GM23338 (cell line): ENCODE results near the gene DNAL4. TPM values are rescaled to one million over a fixed set of nuclear protein-coding genes. Genes with fewer than 3 reads are reported as not detected.

Experiments used
- ATAC-seq: fragments of 200-7000 bp; cut with Tn5 transposase; 3 replicates; pipeline ENCODE4 v1.9.1; 2020
- DNase-seq: peaks from one replicate; pipeline ENCODE4 v3.0.0-alpha.2; 2015; ENCODE audit warnings: low spot score
- H2AFZ ChIP-seq: fragments of 200-600 bp; sonication (generic); 2 replicates; pipeline ENCODE4 v1.8.0; 2016; ENCODE audit warnings: antibody characterized with exemption, mild to moderate bottlenecking, moderate library complexity
- H3F3A ChIP-seq: fragments of 200-600 bp; sonication (generic); replicated peaks from 2 replicates; pipeline ENCODE4 v1.8.0; 2017; ENCODE audit warnings: antibody characterized with exemption, mixed run types, low read depth
- H3K27ac ChIP-seq: fragments of 200-600 bp; sonication (generic); 2 replicates; pipeline ENCODE4 v1.6.1; 2016; ENCODE audit warnings: low read depth
- H3K27me3 ChIP-seq: fragments of 200-600 bp; sonication (generic); 2 replicates; pipeline ENCODE4 v1.8.0; 2016; ENCODE audit warnings: mild to moderate bottlenecking, mixed run types, moderate library complexity; ENCODE audit not compliant: insufficient read depth
- H3K36me3 ChIP-seq: fragments of 200-600 bp; sonication (generic); 2 replicates; pipeline ENCODE4 v1.8.0; 2016; ENCODE audit warnings: mild to moderate bottlenecking; ENCODE audit not compliant: insufficient read depth
- H3K4me1 ChIP-seq: fragments of 200-600 bp; sonication (generic); 2 replicates; pipeline ENCODE4 v1.8.0; 2016; ENCODE audit warnings: mild to moderate bottlenecking, moderate library complexity; ENCODE audit not compliant: insufficient read depth
- H3K4me2 ChIP-seq: fragments of 200-600 bp; sonication (generic); 2 replicates; pipeline ENCODE4 v1.7.1; 2017; ENCODE audit warnings: mixed run types
- H3K4me3 ChIP-seq: fragments of 200-600 bp; sonication (generic); 2 replicates; pipeline ENCODE4 v1.6.1; 2016; ENCODE audit warnings: mixed run types
- H3K79me2 ChIP-seq: fragments of 200-600 bp; sonication (generic); replicated peaks from 2 replicates; pipeline ENCODE4 v1.8.0; 2017; ENCODE audit warnings: mild to moderate bottlenecking; ENCODE audit not compliant: insufficient read depth
- H3K9me2 ChIP-seq: fragments of 200-600 bp; sonication (generic); 2 replicates; pipeline ENCODE4 v1.8.0; 2017; ENCODE audit not compliant: insufficient read depth
- H4K20me1 ChIP-seq: fragments of 200-600 bp; sonication (generic); replicated peaks from 2 replicates; pipeline ENCODE4 v1.8.0; 2017; ENCODE audit warnings: mild to moderate bottlenecking; ENCODE audit not compliant: insufficient read depth
- H3K27ac Mint-ChIP-seq: 2 replicates; pipeline ENCODE4 v1.8.0; 2020; ENCODE audit warnings: inconsistent platforms, mild to moderate bottlenecking, moderate library complexity, mixed read lengths
- H3K27me3 Mint-ChIP-seq: 3 replicates; pipeline ENCODE4 v1.8.0; 2022; ENCODE audit warnings: low read depth, mild to moderate bottlenecking, moderate library complexity, mixed read lengths, inconsistent platforms; ENCODE audit not compliant: insufficient read depth, poor library complexity
- H3K36me3 Mint-ChIP-seq: 3 replicates; pipeline ENCODE4 v1.8.0; 2021; ENCODE audit warnings: low read depth, mild to moderate bottlenecking, inconsistent platforms, moderate library complexity, mixed read lengths
- H3K4me1 Mint-ChIP-seq: 3 replicates; pipeline ENCODE4 v1.8.0; 2020; ENCODE audit warnings: mild to moderate bottlenecking, inconsistent platforms, mixed read lengths
- H3K4me3 Mint-ChIP-seq: 3 replicates; pipeline ENCODE4 v1.8.0; 2021; ENCODE audit warnings: moderate library complexity, mild to moderate bottlenecking, inconsistent platforms, mixed read lengths
- H3K9me3 Mint-ChIP-seq: 3 replicates; pipeline ENCODE4 v1.8.0; 2020; ENCODE audit warnings: moderate library complexity, mild to moderate bottlenecking, inconsistent platforms, mixed read lengths
- EZH2 ChIP-seq: fragments of 200-600 bp; sonication (generic); IDR thresholded peaks from one replicate; pipeline ENCODE4 v1.8.0; 2017; ENCODE audit warnings: antibody characterized with exemption, mild to moderate bottlenecking, low read depth; ENCODE audit not compliant: unreplicated experiment
- JUNB ChIP-seq: IDR thresholded peaks from one replicate; pipeline ENCODE4 v1.6.1; 2016; ENCODE audit warnings: antibody characterized with exemption; ENCODE audit not compliant: unreplicated experiment
- REST ChIP-seq: IDR thresholded peaks from one replicate; pipeline ENCODE4 v1.6.1; 2018; ENCODE audit warnings: antibody characterized with exemption; ENCODE audit not compliant: unreplicated experiment
- STAT1 ChIP-seq: IDR thresholded peaks from one replicate; pipeline ENCODE4 v1.6.1; 2016; ENCODE audit warnings: antibody characterized with exemption; ENCODE audit not compliant: unreplicated experiment
- ZNF114 ChIP-seq: fragments of 250-450 bp; sonication (Bioruptor Pico); IDR thresholded peaks from 2 replicates; pipeline ENCODE4 v1.5.0; 2020; ENCODE audit warnings: mild to moderate bottlenecking, moderate library complexity
- ZNF331 ChIP-seq: fragments of 250-450 bp; sonication (Bioruptor Pico); IDR thresholded peaks from 2 replicates; pipeline ENCODE4 v1.5.0; 2020; ENCODE audit warnings: low read depth, mild to moderate bottlenecking, moderate library complexity
- polyA plus RNA-seq: library from polyadenylated mRNA; unstranded; fragments of >200 nt; fragmentation: Nextera tagmentation; extraction: Ambion mirVana; gene quantifications from 2 replicates; pipeline ENCODE4 v1.2.1, GENCODE V29; 2016
- total RNA-seq: library from RNA; depleted of rRNA; stranded (reverse); fragments of >200 nt; shearing (Covaris generic); gene quantifications from 2 replicates; pipeline ENCODE4 v1.2.3, GENCODE V29; 2014

Gene DNAL4
- total and polyA plus RNA-seq, 2 experiments from 2014 or later = 9.3 to 10.0 TPM

GRCh38 chr22:38834215-38834953 is 40.4 kb upstream of the DNAL4 start:
- Mint-ChIP-seq H3K27me3 (peaks cover 22% of the 10 kb centered on the region), H3K27ac (no peak overlapping the region), H3K4me1 (peaks cover 19% of the 10 kb centered on the region), H3K9me3 (no peaks in the 10 kb centered on the region; the same call in 2 of the 3 replicates), H3K36me3 (no peaks in the 10 kb centered on the region; the same call in 2 of the 3 replicates), H3K4me3 (no peak overlapping the region)
- Histone ChIP-seq H2AFZ (no peak overlapping the region), H3K36me3 (no peaks in the 10 kb centered on the region), H3K4me1 (peaks cover 19% of the 10 kb centered on the region), H3K79me2 (no peaks in the 10 kb centered on the region), H4K20me1 (no peaks in the 10 kb centered on the region), H3K27ac (no peak overlapping the region), H3F3A (no peaks in the 10 kb centered on the region), H3K9me2 (no peaks in the 10 kb centered on the region), H3K27me3 (no peaks in the 10 kb centered on the region), H3K4me2 (no peak overlapping the region), H3K4me3 (no peak overlapping the region)
- TF ChIP-seq ZNF114 (CRISPR knock-in tag) = no peak
- no peak for DNase-seq
- no peak for ATAC-seq

GRCh38 chr22:38833061-38833460 is 39.1 kb upstream of the DNAL4 start:
- no peak overlapping the region for H2AFZ ChIP-seq
- H4K20me1 ChIP-seq = no peaks in the 10 kb centered on the region
- peaks cover 23% of the 10 kb centered on the region for H3K27me3 Mint-ChIP-seq
- no peaks in the 10 kb centered on the region for H3F3A ChIP-seq
- no peak overlapping the region for H3K4me3 ChIP-seq
- peaks cover 19% of the 10 kb centered on the region for H3K4me1 ChIP-seq
- H3K27ac ChIP-seq = no peak overlapping the region
- DNase-seq (no peak), ATAC-seq (no peak)
- H3K36me3 Mint-ChIP-seq = no peaks in the 10 kb centered on the region; the same call in 2 of the 3 replicates
- H3K4me1 Mint-ChIP-seq = peaks cover 19% of the 10 kb centered on the region
- no peaks in the 10 kb centered on the region for H3K27me3 ChIP-seq
- no peaks in the 10 kb centered on the region for H3K79me2 ChIP-seq
- H3K36me3 ChIP-seq = no peaks in the 10 kb centered on the region
- no peak for TF ChIP-seq EZH2
- no peak for TF ChIP-seq REST
- no peak for TF ChIP-seq JUNB
- TF ChIP-seq ZNF114 (CRISPR knock-in tag) = no peak
- TF ChIP-seq ZNF331 (CRISPR knock-in tag) = no peak
- no peak for TF ChIP-seq STAT1
- H3K4me3 Mint-ChIP-seq = no peak overlapping the region
- no peaks in the 10 kb centered on the region for H3K9me2 ChIP-seq
- no peaks in the 10 kb centered on the region; the same call in 2 of the 3 replicates for H3K9me3 Mint-ChIP-seq
- H3K4me2 ChIP-seq = no peak overlapping the region
- H3K27ac Mint-ChIP-seq = no peak overlapping the region
